Breast epithelium (tissue), 4 donors: ENCODE measurements around the gene PHKB. TPM values are rescaled to one million over a fixed set of nuclear protein-coding genes. Genes with fewer than 3 reads are reported as not detected.

ENCODE experiments used
- DNase-seq, 2 donors: peaks; one replicate each; pipeline ENCODE4 v3.0.0-alpha.2; 2019; ENCODE audit warnings: low spot score in 2 of 2
- H3K27ac ChIP-seq, 2 donors: fragments of 200-600 bp; sonication (generic) in 1 of 2; one replicate each; pipeline ENCODE4 v1.5.1; 2016 to 2019; ENCODE audit warnings: mild to moderate bottlenecking in 1 of 2
- H3K27me3 ChIP-seq, 2 donors: fragments of 200-600 bp; sonication (generic) in 1 of 2; one replicate each; pipeline versions ENCODE4 v1.5.1 to v1.6.0; 2017 to 2019; ENCODE audit warnings: control low read depth in 1 of 2, mild to moderate bottlenecking in 1 of 2
- H3K36me3 ChIP-seq: fragments of 200-600 bp; one replicate; pipeline ENCODE4 v1.5.1; 2019
- H3K4me1 ChIP-seq, 2 donors: fragments of 200-600 bp; sonication (generic); one replicate each; pipeline ENCODE4 v1.5.1; 2016 to 2019; ENCODE audit warnings: control low read depth in 1 of 2
- H3K4me3 ChIP-seq, 3 donors: fragments of 200-600 bp; sonication (generic); 1 replicate in 2 of 3; 2 replicates in 1 of 3; pipeline ENCODE4 v1.5.1; 2016 to 2019; ENCODE audit warnings: mild to moderate bottlenecking in 3 of 3, moderate library complexity in 2 of 3
- H3K9me3 ChIP-seq, 2 donors: fragments of 200-600 bp; sonication (generic) in 1 of 2; one replicate each; pipeline ENCODE4 v1.5.1; 2016 to 2019; ENCODE audit warnings: control low read depth in 1 of 2
- POLR2A ChIP-seq: fragments of 450-650 bp; IDR thresholded peaks from one replicate; pipeline ENCODE4 v1.6.1; 2016; ENCODE audit warnings: antibody characterized with exemption, mild to moderate bottlenecking, moderate library complexity
- POLR2AphosphoS5 ChIP-seq, 3 donors: sonication (generic); formaldehyde crosslinking; IDR thresholded peaks; one replicate each; pipeline ENCODE4 v1.6.1; 2017; ENCODE audit warnings: antibody characterized with exemption in 3 of 3
- intact Hi-C: fragments of 100-400 bp; cut with DNase I; formaldehyde crosslinking; loops from one replicate; pipeline ENCODE4 v1.15.1; 2023; ENCODE audit warnings: low total_unique reads
- total RNA-seq, 3 donors: library from RNA; depleted of rRNA; stranded (reverse); fragments of >200 nt; gene quantifications; one replicate each; pipeline ENCODE4 v1.1.0, GENCODE V29; 2016
- TF ChIP-seq, protein P1 (sequence below), 3 donors: fragments of 450-650 bp; IDR thresholded peaks; one replicate each; pipeline ENCODE4 v1.5.1; 2016 to 2017; ENCODE audit warnings: antibody characterized with exemption in 3 of 3, mild to moderate bottlenecking in 3 of 3, moderate library complexity in 3 of 3

PHKB gene
- 100 to 1,000 TPM in 1 of 3 donors, 10 to 100 TPM in 2; 77.9 to 111 (median 78.3) TPM for total RNA-seq

DNA sequence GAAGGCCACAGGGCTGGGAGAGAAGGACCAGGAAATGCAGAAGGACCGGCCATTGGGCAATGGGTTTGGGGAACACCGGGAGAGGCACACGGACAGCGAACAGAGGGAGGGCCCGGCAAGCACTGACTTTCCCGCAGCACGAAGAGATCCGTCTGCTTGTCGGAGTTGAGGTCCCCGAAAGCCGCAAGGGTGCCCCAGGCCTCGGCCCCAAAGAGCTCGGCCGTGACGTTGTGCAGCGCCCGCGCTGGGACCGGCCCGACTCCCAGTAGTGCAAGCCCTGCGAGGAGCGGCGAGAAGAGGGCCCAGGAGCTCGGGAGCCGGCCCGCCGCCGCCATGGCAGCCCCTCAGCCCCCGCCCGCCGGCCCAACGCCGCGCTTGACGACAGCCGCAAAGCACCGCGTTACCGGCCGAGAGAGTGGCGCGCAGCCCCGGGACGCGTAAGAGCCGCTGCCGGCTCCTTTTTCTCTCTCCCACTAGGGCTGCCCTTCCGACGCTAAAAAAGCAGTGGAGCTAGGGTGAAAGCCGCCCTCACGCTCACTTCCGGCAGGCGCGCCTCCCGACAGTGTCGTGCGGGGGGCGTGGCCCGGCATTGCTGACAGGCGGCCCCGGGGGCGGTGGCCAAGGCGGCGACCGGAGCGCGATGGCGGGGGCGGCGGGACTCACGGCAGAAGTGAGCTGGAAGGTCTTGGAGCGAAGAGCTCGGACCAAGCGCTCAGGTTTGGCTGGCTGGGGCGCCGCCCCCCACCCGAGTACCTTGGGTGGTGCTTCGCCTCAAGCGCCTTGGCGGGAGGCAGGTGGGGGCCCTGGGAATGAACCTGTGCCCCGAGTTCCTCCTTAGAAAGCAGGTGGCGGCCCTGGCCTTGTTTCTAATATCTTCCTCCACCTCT, at the start of gene PHKB, which contains the start of gene ITFG1:
PHKB (plus strand) TSS at position 621 of the 887 bp plus-strand sequence; CDS start at position 641, 20 bp downstream.
ITFG1 (minus strand) TSS at position 353 of the 887 bp plus-strand sequence; CDS start at position 335, 18 bp downstream.
- no peaks in the 10 kb centered on the region for H3K27me3 ChIP-seq
- H3K4me3 ChIP-seq, result peak within 1 kb of the TSS; percentile 79 to 92 (median 89)
- no peaks in the 10 kb centered on the region for H3K9me3 ChIP-seq
- DNase-seq, result peak; percentile 80 to 84
- H3K4me1 ChIP-seq, result peaks cover 4 to 23% of the 10 kb centered on the region in 2 donors
- peak within 1 kb of the TSS; percentile 95 to 96 for H3K27ac ChIP-seq
- intact Hi-C loops, result no loop called here
- TF ChIP-seq, protein P1, sequence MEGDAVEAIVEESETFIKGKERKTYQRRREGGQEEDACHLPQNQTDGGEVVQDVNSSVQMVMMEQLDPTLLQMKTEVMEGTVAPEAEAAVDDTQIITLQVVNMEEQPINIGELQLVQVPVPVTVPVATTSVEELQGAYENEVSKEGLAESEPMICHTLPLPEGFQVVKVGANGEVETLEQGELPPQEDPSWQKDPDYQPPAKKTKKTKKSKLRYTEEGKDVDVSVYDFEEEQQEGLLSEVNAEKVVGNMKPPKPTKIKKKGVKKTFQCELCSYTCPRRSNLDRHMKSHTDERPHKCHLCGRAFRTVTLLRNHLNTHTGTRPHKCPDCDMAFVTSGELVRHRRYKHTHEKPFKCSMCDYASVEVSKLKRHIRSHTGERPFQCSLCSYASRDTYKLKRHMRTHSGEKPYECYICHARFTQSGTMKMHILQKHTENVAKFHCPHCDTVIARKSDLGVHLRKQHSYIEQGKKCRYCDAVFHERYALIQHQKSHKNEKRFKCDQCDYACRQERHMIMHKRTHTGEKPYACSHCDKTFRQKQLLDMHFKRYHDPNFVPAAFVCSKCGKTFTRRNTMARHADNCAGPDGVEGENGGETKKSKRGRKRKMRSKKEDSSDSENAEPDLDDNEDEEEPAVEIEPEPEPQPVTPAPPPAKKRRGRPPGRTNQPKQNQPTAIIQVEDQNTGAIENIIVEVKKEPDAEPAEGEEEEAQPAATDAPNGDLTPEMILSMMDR (IDR thresholded peaks at IDR 0.05), result no peak
- TF ChIP-seq POLR2AphosphoS5 (IDR thresholded peaks at IDR 0.05), result peak; percentile 48 to 63 (median 58)
- no peaks in the 10 kb centered on the region for H3K36me3 ChIP-seq

DNA sequence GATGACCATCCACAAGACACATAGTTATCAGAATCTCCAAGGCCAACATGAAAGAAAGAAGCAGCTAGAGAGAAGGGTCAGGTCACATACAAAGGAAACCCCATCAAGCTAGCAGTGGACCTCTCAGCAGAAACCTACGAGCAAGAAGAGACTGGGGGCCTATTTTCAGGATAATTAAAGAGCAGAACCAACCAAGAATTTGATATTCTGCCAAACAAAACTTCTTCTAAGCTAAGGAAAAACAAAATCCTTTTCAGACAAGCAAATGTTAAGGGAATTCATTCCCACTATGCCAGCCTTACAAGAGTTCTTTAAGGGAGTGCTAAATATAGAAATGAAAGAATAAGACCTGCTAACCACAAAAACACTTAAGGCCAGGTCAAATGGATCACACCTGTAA, 48.1 kb upstream of the PHKB start:
- intact Hi-C loops, result no loop called here
- no peak overlapping the region for H3K27ac ChIP-seq
- TF ChIP-seq, protein P1 (IDR thresholded peaks at IDR 0.05), result no peak
- TF ChIP-seq POLR2AphosphoS5 (IDR thresholded peaks at IDR 0.05) (no peak), POLR2A (no peak)
- DNase-seq, result no peak
- H3K4me1 ChIP-seq, result no peaks in the 10 kb centered on the region
- H3K36me3 ChIP-seq, result no peaks in the 10 kb centered on the region
- H3K27me3 ChIP-seq, result no peaks in the 10 kb centered on the region
- H3K4me3 ChIP-seq, result no peak overlapping the region
- no peaks in the 10 kb centered on the region for H3K9me3 ChIP-seq

DNA sequence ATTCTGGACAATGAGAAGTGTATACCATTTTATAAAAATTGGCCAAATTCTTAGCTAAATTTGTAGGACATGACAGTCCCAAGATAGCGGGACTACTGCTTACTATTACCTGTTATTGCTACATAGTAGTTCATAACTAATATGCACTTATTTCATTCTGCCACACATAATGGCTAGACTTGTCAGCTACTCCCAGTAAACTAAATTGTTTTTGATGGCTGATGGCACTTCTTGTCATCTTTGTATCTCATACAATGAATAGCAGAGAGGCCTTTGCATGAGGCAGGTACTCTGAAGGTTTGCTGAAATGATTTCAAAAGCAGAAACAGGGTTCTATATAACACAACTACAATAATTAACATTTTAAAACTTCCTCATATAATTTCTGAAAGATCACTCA, 44.3 kb upstream of the PHKB start:
- intact Hi-C loops, result no loop called here
- Histone ChIP-seq H3K4me3 (no peak overlapping the region), H3K4me1 (no peaks in the 10 kb centered on the region), H3K27ac (no peak overlapping the region), H3K9me3 (no peaks in the 10 kb centered on the region), H3K36me3 (no peaks in the 10 kb centered on the region), H3K27me3 (no peaks in the 10 kb centered on the region)
- DNase-seq, result no peak
- TF ChIP-seq POLR2A (no peak), POLR2AphosphoS5 (IDR thresholded peaks at IDR 0.05) (no peak)
- TF ChIP-seq, protein P1 (IDR thresholded peaks at IDR 0.05), result no peak

DNA sequence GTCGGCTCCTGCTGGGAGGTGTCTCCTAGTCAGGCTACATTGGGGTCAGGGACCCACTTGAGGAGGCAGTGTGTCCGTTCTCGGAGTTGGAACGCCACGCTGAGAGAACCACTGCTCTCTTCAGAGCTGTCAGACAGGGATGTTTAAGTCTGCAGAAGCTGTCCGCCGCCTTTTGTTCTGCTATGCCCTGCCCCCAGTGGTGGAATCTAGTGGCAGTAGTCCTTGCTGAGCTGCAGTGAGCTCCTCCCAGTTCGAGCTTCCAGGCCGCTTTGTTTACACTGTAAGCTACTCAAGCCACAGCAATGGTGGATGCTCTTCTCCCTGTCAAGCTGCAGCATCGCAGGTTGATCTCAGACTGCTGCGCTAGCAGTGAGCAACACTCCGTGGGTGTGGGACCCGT, 36.3 kb upstream of the PHKB start:
- intact Hi-C loops, result no loop called here
- Histone ChIP-seq H3K9me3 (no peaks in the 10 kb centered on the region), H3K36me3 (no peaks in the 10 kb centered on the region), H3K27ac (no peak overlapping the region), H3K4me3 (no peak overlapping the region), H3K27me3 (no peaks in the 10 kb centered on the region), H3K4me1 (no peaks in the 10 kb centered on the region)
- no peak for DNase-seq
- TF ChIP-seq, protein P1 (IDR thresholded peaks at IDR 0.05), result no peak
- no peak for TF ChIP-seq POLR2A

DNA sequence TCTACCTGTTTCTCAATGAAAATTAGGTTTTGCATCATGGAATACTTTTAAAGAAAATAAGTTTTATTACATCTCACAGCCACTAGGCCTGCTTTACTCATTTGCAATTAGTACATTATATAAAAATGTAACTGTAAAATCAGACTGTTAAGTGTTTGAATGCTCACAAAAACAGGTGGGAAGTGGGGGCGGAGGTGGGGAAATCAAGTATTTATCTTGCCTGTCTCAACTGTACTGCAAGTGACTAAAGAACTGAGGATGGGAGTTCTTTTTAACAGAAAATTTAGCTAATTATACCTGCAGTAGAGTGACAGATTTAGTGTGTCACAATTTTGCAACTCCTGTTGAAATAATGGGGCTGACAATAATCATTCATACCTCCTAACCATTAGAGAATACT, 34.3 kb upstream of the PHKB start:
- Histone ChIP-seq H3K4me1 (no peaks in the 10 kb centered on the region), H3K9me3 (no peaks in the 10 kb centered on the region), H3K27ac (no peak overlapping the region), H3K27me3 (no peaks in the 10 kb centered on the region), H3K4me3 (no peak overlapping the region), H3K36me3 (no peaks in the 10 kb centered on the region)
- TF ChIP-seq POLR2AphosphoS5 (IDR thresholded peaks at IDR 0.05) (no peak), POLR2A (no peak)
- TF ChIP-seq, protein P1 (IDR thresholded peaks at IDR 0.05), result no peak
- intact Hi-C loops, result no loop called here
- DNase-seq, result no peak
